RWPE1 (cell line): Measurements from ENCODE around the gene INTS11.

ENCODE experiments used
- CTCF ChIA-PET: fragments of 350-600 bp; sonication (Branson Sonifier 250); formaldehyde crosslinking; extraction: SDS; loops from one replicate; lab custom pipeline; 2021; lab: Yijun Ruan, JAX
- POLR2A ChIA-PET: fragments of 400-600 bp; formaldehyde crosslinking; extraction: SDS; loops from one replicate; lab custom pipeline; 2020; ENCODE audit warnings: antibody characterized with exemption; ENCODE audit not compliant: low non-redundant PET; lab: Yijun Ruan, JAX
- DNase-seq: peaks from one replicate; pipeline ENCODE4 v3.0.0; 2012; ENCODE audit warnings: low spot score
- H3K27ac ChIP-seq: fragments of 450-650 bp; 2 replicates; pipeline ENCODE4 v1.5.1; 2017
- TF ChIP-seq, protein P1 (sequence below): fragments of 450-650 bp; conservative IDR thresholded peaks from 2 replicates; pipeline ENCODE4 v1.5.1; 2017; ENCODE audit warnings: low read depth, mild to moderate bottlenecking

INTS11 gene

DNA sequence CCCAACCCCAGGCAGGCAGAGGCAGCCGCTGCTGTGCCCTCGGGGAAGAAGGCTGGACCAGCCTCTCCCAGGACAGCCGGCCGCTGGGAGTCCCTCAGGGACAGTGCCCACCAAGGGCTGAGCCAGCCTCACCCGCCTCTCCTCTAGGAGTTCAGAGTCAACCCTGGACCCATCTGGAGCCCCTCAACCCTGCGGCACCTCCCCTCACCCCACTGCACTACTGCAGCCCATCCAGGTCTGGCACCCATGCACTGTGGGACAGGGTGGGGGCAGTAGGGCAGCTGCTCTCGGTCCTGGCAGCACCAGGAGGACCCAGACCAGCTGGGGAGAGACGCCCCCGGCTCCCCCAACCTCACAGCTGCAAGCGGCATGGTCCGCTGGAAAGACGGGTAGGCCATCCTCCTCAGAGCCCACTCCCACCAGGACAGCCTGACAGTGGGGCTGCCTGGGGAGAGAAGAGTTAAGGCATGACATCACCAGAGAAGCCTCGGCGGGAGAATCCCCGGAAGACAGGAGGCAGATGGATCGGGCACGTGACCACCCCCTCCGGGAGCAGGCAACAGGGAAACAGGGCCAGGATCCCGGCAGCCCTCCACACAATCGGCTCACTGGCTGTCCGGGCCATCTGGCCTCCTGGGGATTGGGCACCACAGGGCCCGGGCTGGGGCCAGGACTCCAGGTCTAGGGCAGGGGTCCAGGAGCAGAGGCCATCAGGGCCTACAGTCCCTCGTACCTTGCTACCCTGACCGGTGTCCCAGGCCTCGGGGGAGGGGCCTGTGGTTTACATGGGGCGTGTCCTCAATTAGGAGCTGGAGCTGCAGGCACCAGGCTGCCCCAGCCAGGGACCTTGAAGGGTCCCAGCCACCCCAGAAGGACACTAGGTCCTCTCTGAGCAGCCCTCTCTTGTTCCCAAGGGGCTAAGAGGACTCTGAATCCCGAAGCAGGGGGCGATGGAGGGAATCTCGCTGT lies 19.8 kb downstream of the INTS11 start:
- DNase-seq = peak; percentile 83
- TF ChIP-seq, protein P1, sequence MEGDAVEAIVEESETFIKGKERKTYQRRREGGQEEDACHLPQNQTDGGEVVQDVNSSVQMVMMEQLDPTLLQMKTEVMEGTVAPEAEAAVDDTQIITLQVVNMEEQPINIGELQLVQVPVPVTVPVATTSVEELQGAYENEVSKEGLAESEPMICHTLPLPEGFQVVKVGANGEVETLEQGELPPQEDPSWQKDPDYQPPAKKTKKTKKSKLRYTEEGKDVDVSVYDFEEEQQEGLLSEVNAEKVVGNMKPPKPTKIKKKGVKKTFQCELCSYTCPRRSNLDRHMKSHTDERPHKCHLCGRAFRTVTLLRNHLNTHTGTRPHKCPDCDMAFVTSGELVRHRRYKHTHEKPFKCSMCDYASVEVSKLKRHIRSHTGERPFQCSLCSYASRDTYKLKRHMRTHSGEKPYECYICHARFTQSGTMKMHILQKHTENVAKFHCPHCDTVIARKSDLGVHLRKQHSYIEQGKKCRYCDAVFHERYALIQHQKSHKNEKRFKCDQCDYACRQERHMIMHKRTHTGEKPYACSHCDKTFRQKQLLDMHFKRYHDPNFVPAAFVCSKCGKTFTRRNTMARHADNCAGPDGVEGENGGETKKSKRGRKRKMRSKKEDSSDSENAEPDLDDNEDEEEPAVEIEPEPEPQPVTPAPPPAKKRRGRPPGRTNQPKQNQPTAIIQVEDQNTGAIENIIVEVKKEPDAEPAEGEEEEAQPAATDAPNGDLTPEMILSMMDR = no peak
- ChIA-PET CTCF (interaction anchor here (0.8 to 1.6 kb wide), 2 partner anchors 13 to 155 kb away, joined by 5 read pairs; no protein-coding TSS in a partner anchor), POLR2A (interaction anchor here (0.5 kb wide), 1 partner anchor 14 kb away, joined by 4 read pairs; no protein-coding TSS in a partner anchor)
- peak overlapping the region; percentile 100 for H3K27ac ChIP-seq

DNA sequence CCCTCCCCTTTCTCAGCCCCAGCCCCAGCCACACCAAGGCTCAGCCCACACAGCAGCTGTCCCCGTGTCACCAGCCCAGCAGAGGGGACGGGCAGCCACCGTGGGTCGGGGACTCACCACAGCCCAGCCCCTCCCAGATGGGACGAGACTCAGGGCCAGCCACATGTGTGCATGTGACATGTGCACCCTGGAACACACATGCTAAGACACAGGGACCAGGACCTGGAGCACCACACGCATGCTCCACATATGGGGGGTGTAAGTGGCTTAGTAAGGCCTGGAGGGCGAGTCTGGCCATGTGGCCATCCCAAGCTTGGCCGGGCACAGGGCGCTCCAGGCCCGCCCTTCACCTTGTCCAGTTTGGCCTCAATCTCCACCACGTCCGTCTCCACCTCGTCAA lies 20.7 kb downstream of the INTS11 start:
- no peak for DNase-seq
- ChIA-PET CTCF (no interaction called here), POLR2A (no interaction called here)
- TF ChIP-seq, protein P1 = no peak
- H3K27ac ChIP-seq = peak overlapping the region; percentile 100

GRCh38 chr1:1302951-1303509 lies 21.4 kb downstream of the INTS11 start:
- DNase-seq = no peak
- H3K27ac ChIP-seq = peak overlapping the region; percentile 100
- ChIA-PET POLR2A (interaction anchor here (0.6 kb wide), 1 partner anchor 180 kb away, joined by 3 read pairs; no protein-coding TSS in a partner anchor), CTCF (no interaction called here)
- TF ChIP-seq, protein P1 = no peak

DNA sequence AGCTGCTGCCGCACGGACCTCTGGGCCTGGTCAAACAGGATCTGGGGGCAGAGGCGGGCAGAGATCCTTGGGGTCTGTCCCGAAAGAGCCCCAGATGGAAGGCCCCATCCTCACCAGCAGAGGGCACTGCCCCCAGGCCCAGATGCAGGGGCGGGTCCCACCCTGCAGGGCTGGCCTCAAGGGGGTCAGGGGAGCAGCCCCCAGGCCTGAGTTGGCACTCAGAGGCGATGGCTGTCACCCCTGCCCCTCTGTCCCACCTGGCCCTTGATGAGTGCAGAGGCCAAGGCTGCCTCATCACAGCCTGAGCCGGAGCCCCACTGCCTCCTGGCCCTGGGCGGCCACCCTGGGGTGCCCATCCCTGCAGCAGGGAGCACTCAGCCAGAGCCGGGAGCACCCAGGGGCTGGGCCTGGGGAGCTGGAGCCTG lies 22.4 kb downstream of the INTS11 start:
- CTCF ChIA-PET = interaction anchor here (0.6 kb wide), 1 partner anchor 10 kb away, joined by 3 read pairs; no protein-coding TSS in a partner anchor
- DNase-seq = no peak
- TF ChIP-seq, protein P1 = peak; percentile 34
- POLR2A ChIA-PET = no interaction called here
- H3K27ac ChIP-seq = peak overlapping the region; percentile 100

DNA sequence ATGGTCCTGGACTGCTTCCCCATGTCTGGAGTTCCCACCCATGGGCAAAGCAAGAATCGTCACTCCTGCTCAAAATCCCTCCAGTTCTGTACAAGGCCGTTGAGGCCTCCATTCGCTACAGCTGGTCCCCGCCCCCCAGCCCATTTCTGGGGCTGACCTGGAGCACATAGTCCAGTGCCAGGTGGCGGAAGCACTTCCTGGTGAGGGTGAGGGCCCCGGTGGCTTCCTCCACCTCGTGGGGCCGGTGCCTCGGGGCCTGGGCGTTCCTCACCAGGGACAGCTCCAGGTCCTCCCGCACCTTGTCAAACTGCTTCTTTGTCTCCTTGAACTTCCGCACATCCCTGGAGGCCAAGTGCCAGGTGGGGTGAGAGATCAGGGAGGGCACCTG lies 24.1 kb downstream of the INTS11 start:
- TF ChIP-seq, protein P1 = no peak
- ChIA-PET CTCF (interaction anchor here (0.5 to 1.5 kb wide), 5 partner anchors 9 to 184 kb away, joined by 3 to 7 read pairs (median 5); partner anchors contain the start of gene C1orf159), POLR2A (no interaction called here)
- no peak for DNase-seq
- H3K27ac ChIP-seq = peak overlapping the region; percentile 100

DNA sequence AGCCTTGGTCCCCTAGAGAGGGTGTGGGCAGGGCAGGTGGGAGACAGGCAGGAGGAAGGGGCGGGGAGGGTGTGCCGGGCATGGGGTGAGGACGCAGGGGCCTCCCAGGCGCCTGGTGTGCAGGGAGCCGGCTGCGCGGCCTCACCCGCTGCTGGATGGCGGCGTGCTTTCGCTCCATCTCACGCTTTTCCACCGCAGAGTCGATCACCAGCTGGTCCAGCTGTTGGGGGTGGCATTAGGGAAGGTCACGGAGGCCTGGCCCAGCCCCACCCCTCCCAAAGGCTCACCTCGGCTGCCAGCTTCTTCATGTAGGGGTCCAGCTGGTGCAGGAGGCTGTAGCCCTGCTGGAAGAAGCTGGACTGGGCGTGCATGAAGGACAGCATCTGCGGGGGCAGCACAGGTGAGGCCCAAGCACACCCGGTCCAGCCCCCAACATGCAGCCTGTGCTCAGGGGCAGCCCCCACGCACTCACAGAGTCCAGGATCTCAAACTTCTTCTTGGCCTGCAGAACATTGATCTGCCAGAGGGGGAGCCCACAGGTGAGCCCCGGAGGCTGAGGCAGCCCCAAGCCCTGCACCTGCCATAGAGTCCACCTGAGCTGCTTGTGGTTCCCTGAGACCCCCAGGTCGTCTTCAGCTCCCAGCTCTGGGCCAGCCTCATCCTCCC lies 24.6 kb downstream of the INTS11 start:
- CTCF ChIA-PET = interaction anchor here (0.6 to 1.5 kb wide), 4 partner anchors 8 to 184 kb away, joined by 3 to 7 read pairs (median 4); partner anchors contain the start of gene C1orf159
- TF ChIP-seq, protein P1 = peak; percentile 39
- DNase-seq = no peak
- H3K27ac ChIP-seq = peak overlapping the region; percentile 100
- POLR2A ChIA-PET = no interaction called here
